ENCODE data around the gene NXN.
"Not testable (repeated sequence)": the region's sequence is repeated elsewhere in the genome, so short reads cannot be mapped to it uniquely, and the experiment has no call there.

Gene NXN

GRCh38 chr17:881778-882177 is 97.8 kb downstream of the NXN start:
- DNase-seq = peak; percentile 21

DNA sequence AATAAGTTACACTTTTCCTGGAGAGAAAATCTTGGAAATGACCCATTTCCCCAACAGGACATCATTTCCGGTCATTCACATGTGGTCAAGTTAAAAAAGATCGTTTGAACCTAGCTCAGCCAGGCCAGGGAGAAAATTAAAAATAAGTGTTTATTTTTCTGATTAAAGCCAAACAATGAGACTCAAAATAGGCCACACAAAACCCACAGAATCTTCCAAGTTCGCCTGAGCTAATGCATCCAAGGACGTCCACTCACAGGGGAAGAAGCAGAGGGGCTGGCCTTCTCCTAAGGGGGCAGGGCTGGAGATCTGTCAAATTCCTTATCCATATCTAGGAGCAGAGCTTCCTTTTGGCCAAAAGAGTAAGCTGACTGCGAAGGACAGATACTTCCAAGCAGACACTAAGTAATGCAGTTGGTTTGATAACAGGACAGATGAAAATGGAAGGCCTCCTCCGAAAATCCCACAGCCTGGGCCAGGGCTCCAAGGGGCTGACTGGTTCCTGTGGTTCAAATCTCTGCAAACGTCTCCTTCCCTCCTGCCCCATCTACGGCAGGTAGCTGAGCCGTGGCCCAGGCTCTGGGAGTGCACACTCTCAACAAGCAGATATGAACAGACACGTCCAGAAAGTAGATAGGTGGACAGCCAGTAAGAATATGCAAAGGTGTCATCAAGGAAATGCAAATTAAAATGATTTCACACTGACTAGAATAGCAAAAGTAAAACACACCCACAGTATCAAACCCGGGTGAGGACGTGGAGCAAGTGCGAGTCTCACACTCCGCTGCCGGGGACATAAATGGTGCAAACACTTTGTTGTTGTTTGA is 98.9 kb downstream of the NXN start:
- no peak for DNase-seq

- no peak for DNase-seq
Observed at GRCh38 chr17:879546-880442, 99.8 kb downstream of the NXN start.

- DNase-seq = no peak
Observed at GRCh38 chr17:877630-878029, 101.9 kb downstream of the NXN start.

DNA sequence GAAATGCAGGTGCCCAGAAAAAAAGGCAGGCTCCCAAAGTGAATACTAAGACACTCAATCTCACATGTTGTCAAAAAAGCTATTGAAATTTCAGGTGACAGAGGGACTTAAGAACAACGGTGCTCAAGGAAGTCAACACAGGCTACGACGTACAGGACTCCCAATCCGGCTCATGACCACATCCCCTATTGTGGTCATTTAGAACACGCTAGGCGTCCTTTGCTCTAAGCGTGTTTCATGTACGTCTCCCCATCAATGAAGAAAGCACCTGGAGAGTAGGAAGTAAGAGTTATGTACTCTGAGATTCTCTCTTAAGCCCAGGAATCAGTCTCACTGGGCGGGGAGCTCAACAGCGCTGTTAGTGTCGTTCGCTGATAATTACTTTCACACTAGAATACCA is 103.3 kb downstream of the NXN start:
- DNase-seq = no peak

GRCh38 chr17:874590-874989 is 105.0 kb downstream of the NXN start:
- DNase-seq = not testable (repeated sequence)

- DNase-seq = no peak
Observed at GRCh38 chr17:872855-873254, 106.7 kb downstream of the NXN start.

DNA sequence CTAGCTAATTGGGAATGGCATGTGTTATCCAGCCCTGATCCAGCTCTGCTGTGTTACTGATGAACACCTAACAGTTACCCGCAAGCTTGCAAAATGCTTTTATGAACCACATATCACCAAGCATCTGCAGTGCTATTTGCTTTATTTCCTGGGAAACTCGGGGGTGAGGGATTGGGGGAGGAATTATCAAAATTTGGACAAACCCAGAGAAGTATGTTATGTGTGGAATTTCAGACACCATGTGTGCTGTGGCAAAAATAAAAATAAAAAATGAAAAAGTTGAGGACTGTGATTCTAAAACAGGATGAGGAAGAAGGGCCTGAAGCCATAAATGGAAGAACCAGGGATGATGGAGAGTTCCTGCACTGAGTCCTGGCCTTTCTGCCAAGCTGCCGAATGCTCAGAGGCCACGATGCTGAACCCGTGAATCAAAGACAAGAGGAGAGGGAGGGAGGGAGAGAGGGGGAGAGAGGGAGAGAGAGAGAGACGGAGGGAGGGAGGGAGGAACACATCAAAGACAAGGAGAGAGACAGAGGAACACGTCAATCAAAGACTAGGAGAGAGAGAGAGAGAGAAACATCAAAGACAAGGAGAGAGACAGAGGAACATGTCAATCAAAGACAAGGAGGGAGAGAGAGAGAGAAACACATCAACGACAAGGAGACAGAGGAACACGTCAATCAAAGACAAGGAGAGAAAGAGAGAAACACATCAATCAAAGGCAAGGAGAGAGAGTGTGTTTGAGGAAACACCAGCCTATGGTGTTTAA is 107.6 kb downstream of the NXN start:
- no peak for DNase-seq

DNA sequence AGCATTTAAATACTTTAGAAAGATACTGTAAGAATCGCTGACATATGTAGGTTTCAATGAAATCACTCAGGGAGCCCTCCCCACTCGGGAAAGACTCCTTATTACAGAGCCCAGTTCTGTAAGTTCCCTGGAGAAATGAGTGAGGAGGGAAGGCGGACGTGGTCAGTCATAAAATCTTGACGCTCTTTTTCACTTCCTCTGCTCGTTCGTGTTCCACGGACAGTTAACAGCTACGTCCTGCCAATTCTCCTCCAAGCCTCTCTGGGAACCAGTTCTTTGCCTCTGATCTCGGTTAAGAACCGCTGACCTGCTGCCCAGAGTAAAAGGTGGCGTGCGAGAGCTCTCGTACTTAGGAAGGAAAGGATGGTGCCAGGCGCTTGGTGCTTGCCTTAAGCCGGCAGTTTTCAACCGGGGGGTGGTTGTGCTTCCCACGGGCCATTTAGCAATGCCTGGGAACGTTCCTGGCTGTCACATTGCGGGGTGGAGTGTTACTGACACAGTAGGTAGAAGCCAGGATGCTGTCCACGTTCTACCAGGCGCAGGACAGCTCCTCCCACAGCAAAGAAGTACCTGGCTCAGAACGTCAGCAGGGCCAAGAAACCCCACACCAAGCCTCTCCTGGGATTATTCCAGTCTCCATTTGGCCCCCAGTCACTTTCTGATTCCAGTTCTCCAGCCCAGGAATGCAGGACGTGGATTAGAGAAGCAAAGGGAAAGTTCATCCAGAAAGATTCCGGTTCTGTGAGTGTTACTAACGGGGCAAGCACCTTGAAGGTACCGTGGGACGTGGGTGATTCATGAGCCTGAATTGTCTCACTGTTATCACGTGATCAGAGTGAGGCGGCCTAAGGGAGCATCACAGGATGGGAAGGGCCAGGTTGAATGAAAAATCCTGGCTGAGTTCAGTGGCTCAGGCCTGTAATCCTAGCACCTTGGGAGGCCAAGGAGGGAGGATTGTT is 109.7 kb downstream of the NXN start:
- DNase-seq = no peak

- DNase-seq = no peak
Observed at GRCh38 chr17:869086-869485, 110.5 kb downstream of the NXN start.

GRCh38 chr17:867896-868489 is 111.6 kb downstream of the NXN start:
- DNase-seq = no peak

DNA sequence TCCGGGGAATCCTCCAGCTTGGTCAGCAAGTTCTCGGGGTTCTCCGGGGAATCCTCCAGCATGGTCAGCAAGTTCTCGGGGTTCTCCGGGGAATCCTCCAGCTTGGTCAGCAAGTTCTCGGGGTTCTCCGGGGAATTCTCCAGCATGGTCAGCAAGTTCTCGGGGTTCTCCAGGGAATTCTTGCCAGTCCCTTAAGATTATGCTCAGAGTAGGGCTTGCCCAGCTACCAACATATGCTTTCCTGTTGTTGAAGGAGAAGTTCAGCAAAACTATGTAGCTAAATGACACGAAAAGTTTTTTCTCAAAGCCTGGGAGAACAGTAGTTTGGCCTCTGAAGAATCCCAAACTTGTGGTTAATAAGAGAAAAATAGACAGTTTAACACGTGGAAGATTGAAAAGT is 112.3 kb downstream of the NXN start:
- not testable (repeated sequence) for DNase-seq

DNA sequence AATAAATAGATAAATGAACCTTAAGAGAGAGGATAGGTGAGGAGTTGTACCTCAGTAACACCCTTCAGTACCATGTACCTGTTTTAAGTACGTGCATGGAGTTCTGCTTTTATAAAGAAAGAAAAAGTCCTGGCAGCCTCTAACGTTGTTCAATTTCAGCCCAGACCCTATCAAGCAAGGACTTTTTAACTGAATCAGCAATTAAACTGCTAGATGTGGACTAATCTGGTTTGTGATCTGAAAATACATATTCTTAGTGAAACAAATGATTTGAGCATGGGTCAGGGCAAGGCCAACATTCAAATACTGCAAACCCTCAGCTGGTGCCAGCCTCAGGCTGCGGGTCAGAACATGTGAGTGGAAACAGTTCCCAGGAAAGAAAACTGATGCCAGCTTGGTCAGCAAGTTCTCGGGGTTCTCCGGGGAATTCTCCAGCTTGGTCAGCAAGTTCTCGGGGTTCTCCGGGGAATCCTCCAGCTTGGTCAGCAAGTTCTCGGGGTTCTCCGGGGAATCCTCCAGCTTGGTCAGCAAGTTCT is 112.9 kb downstream of the NXN start:
- DNase-seq = no peak

DNA sequence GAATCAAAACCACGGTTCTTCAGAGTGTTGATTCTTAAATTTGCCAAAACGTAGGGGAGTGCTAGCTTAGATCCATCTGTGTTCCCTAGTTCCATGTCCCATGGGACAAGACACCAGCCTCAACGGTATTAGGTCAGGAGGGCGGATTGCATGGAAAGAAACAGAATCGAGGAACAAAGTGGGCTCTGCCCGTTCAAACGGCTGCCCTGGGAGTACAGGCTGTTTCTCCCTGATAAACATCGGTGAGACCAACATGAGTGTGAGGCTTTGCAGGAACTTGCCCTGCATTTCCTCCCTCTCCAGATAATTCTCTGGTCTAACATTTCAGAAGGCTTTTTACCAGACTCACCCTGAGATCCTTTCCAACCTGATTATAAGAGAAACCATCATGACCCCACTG is 115.3 kb downstream of the NXN start:
- DNase-seq = no peak

- DNase-seq = no peak
Observed at GRCh38 chr17:863880-864279, 115.7 kb downstream of the NXN start.

DNA sequence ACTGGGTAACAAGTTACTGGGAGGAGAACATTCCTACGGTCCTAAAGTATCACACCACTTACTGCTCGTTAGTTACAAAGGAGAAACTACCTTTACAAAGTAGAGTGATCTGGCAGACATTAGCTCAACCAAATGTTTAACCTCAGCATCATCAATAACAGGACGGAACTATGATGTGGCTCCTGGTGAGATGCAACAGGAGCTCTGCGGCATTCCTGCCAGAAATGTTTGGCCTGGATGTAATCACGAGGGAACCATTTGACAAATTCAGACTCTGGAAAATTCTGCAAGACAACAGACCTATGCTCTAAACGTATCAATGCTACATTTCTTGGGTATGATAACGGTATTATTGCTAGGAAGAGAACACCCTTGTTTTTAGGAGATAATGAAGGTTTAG is 117.0 kb downstream of the NXN start:
- DNase-seq = no peak

GRCh38 chr17:861364-861763 is 118.2 kb downstream of the NXN start:
- no peak for DNase-seq

DNA sequence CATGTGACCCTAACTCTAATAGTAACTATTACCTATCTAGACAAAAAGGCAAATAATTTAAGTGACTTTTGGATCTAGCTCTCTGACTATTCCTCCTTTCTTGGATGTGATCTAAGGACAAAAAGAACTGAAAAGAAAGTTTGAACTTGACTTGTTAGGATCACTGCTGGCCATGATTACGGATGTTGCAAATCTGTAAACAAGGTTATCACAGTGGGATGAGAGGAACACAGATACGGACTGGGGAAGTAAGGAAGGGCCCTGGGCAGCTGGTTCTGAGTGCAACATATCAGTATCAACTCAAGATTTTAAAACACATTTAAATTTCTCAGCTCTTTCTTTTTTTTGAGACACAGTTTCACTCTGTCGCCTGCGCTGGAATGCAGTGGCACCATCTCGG is 118.8 kb downstream of the NXN start:
- no peak for DNase-seq

DNA sequence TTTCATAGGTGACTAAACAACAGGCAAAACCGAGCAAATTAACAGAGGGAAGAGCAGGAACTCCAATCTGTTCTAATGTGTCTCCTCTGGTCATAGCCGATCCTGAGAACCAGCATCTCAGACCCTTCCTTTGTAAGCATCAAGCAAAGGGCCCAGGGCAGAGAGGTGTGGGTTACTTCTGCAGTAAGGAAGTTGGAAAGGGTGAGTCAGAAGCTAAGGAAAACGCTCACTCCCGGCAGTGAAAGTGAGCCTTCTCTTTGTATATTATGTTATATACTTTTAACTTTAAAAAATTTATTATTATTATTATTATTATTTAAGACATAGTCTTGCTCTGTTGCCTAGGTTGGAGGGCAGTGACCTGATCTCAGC is 119.8 kb downstream of the NXN start:
- no peak for DNase-seq

DNA sequence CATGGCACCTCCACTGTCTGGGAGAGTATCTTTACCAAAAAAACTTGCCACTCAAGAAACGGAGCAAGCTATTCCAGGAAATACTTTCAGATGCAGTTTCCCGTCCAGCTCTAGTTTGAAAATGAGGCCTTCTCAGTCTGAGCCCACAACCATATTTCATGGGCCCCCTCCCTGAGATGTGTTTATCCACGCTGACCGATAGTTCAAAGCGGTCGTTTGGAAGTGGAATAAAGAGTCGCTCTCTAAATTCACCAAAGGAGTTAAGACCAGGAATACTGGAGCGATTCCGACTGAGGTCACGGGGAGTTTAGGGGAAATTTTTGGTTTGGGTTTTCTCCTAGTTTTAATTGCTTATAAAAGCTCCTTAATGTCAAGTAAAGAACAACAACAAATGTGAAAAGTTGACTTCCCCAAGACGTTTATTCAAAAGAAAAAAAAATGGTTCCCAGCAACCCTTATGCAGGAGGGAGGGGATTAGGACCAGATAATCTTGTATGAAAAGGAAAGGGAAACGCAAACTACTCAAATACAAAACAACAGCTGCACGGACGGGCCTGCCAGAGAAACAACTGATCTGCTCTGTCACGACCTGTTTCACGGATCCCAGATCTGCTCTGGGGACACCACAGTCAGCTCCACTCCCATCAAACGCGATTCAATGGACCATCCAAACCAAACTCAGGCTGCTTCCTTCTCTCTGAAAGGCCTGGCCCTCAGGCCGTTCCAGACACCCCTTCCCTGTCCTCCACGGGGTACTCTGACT is 120.3 kb downstream of the NXN start:
- peak; percentile 42 for DNase-seq

GRCh38 chr17:856149-856548 is 123.4 kb downstream of the NXN start:
- DNase-seq = no peak
